Hepatocyte (in vitro differentiated cells): ENCODE results near the gene KCNH3.

Experiments used
- CTCF ChIP-seq: fragments of 200-600 bp; sonication (generic); IDR thresholded peaks from 2 replicates; pipeline ENCODE4 v1.5.1; 2016; ENCODE audit warnings: antibody characterized with exemption, mild to moderate bottlenecking; ENCODE audit not compliant: poor library complexity
- EZH2 ChIP-seq: fragments of 200-600 bp; sonication (generic); IDR thresholded peaks from 2 replicates; pipeline ENCODE4 v1.6.1; 2016; ENCODE audit warnings: antibody characterized with exemption, mild to moderate bottlenecking, borderline replicate concordance

- TF ChIP-seq CTCF (no peak), EZH2 (no peak)
These were observed 14.1 kb downstream of the KCNH3 start for GRCh38 chr12:49552899-49553298.
